Ishikawa (cell line): ENCODE data around the gene DOK6.

Source experiments
- CEBPB ChIP-seq: IDR thresholded peaks from 2 replicates; pipeline ENCODE4 v1.6.1; 2012
- CREB1 ChIP-seq: IDR thresholded peaks from 2 replicates; pipeline ENCODE4 v1.6.1; 2012; ENCODE audit warnings: low read depth
- EGR1 ChIP-seq: IDR thresholded peaks from 2 replicates; pipeline ENCODE4 v1.6.1; 2012
- EP300 ChIP-seq: IDR thresholded peaks from 2 replicates; pipeline ENCODE4 v1.6.1; 2012; ENCODE audit warnings: borderline replicate concordance
- MAX ChIP-seq: IDR thresholded peaks from 2 replicates; pipeline ENCODE4 v1.6.1; 2012
- NFIC ChIP-seq: IDR thresholded peaks from 2 replicates; pipeline ENCODE4 v1.6.1; 2012
- RAD21 ChIP-seq: IDR thresholded peaks from 2 replicates; pipeline ENCODE4 v1.6.1; 2012; ENCODE audit warnings: low read depth
- REST ChIP-seq: IDR thresholded peaks from 2 replicates; pipeline ENCODE4 v1.6.1; 2012; ENCODE audit warnings: low read depth, mild to moderate bottlenecking
- TAF1 ChIP-seq: IDR thresholded peaks from 2 replicates; pipeline ENCODE4 v1.6.1; 2012; ENCODE audit warnings: low read depth, mild to moderate bottlenecking
- TEAD4 ChIP-seq: IDR thresholded peaks from 2 replicates; pipeline ENCODE4 v1.6.1; 2012
- USF1 ChIP-seq: IDR thresholded peaks from 2 replicates; pipeline ENCODE4 v1.6.1; 2012
- YY1 ChIP-seq: IDR thresholded peaks from 2 replicates; pipeline ENCODE4 v1.6.1; 2012; ENCODE audit warnings: low read depth

GRCh38 chr18:69647702-69648101 lies 247.0 kb downstream of the DOK6 start:
- no peak for TF ChIP-seq CREB1
- TF ChIP-seq TAF1: no peak
- no peak for TF ChIP-seq MAX
- TF ChIP-seq TEAD4: no peak
- TF ChIP-seq REST: no peak
- TF ChIP-seq CEBPB: no peak
- TF ChIP-seq USF1: no peak
- TF ChIP-seq EP300: no peak
- no peak for TF ChIP-seq RAD21
- no peak for TF ChIP-seq NFIC
- TF ChIP-seq EGR1: no peak
- TF ChIP-seq YY1: no peak
